HG03457 (cell line): ENCODE measurements around the gene MIPEP.

ENCODE experiments used
- ATAC-seq: cut with Tn5 transposase; IDR thresholded peaks from one replicate; pipeline ENCODE4 v1.9.1; 2021; ENCODE audit warnings: moderate number of reproducible peaks; ENCODE audit not compliant: unreplicated experiment

Gene MIPEP

DNA sequence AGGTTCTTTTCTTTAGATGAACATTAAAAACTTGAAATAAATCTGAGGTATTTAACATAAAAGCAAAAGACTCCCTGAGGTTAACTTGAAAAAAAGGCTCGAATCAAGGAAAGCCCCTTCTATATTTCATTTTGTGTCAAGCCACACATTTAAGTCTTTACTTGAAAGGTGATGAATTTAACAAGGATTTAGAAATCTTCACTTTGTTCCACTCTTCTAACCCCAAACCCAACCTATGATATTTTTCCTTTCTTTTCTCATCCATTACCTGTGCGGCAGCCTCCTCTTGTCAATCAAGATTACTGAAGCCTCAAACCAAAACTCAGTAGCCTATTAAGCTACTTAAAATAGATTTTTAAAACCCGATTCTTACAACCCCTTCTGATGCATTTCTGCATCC is 33.8 kb downstream of the MIPEP start:
- ATAC-seq: no peak

DNA sequence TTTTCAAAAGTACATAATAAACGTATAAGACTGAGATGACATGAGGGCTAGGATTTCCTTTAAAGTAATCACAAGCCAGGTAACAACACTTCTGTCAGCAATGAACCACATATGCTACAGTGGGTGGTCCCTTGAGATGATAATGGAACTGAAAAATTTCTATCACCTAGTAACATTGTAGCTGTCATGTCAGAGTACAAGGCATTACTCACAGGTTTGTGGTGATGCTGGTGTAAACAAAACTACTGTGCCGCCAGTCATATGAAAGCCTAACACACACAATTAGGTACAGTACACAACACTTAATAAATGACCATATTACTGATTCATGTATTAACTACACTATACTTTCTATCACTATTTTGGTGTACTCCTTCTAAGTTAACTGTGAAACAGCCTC is 36.8 kb downstream of the MIPEP start:
- ATAC-seq: no peak

DNA sequence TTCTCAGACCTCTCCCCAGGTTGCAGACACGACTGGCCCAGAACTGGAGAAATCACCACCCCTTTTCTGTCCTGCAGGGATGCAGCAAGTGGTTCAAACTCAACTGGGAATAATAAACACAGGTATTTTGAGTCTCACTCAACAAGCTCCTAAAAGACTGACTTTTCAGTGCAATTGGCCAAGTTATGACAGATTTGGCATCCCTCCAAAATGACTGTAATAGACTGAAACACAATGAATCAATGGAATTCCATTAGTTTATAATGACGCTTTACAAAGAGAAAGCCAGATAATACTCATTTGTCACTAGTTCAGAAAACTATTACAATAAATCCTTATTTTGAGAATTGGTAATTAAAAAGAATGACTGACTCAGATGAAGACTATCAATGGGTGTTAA is 38.1 kb downstream of the MIPEP start:
- no peak for ATAC-seq

DNA sequence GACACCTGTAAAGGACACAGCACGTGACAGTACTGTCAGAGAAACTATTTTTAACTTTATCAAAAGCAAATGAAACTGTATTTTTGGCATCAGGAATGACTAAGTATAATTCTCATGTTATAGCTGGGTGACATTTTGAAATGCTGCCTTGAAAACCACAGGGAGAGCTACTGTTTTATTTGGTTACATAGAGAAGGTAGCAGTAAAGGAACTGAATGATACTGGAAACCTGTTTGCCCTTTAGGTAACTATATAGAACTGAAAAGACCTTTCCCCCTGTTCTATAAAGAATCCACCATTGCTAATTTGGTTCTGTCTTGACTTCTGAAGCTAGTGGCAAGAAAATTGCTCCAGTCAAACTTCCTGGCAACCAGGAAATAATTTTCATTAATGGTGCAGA is 39.1 kb downstream of the MIPEP start:
- no peak for ATAC-seq

DNA sequence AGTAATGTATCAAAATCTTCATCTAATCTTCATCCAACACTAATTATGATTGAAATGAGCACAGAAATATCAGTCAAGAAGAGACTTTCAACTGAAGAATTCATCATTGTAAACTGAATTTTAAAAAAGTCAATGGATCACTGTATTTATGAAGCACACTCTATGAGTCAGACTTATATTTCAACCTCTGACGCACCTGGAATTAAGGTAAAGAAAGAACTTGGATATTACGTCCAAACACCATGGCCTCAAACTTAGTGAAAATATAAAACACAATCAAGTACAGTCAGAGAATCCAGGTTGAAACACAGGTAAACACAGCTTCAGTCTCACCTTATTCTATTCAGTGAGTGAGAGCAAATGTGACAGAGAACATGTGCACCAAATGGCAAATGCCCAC is 39.5 kb downstream of the MIPEP start:
- ATAC-seq: no peak

DNA sequence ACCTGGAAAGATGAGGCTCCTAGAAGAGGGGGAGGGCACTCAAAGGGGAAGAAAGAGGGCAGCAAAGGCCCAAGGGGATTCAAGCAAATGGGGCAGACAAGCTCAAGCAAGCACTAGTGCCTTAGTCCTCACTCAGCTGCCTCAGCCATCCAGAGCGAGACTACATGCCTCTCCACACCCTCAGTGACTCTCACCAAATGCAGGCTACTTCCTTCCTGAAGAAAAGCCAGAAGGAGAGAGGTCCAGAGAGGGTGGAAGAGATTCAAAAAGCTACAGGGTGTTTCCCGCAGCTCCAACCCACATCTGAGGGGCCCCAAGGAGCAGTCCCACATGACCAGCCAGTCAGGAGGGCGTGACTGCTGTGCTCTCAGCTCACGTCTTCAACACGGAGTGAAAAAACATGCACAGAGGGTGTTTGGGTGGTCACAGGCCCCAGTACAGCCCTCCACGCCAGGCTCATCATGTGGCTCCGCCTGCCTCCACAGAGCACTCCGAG is 40.5 kb downstream of the MIPEP start:
- ATAC-seq: no peak

DNA sequence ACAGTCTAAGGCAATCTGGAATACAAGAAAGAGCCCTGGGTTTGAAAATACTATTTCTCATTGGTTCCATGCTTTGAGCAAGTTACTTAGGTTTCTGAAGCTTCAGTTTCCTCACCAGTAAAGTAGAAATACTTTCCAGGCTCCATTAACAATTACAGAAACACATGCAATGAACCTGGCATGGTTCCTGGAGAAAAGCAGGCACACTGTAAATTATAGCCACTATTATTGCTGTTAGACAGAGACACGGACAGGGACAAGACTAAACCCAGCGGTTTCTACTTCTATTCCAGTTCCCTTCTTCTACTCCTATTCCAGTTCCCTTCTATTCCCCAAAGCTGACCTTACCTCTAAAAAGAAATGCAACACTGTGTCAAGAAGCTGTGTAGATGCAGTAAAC is 41.2 kb downstream of the MIPEP start:
- ATAC-seq: no peak

DNA sequence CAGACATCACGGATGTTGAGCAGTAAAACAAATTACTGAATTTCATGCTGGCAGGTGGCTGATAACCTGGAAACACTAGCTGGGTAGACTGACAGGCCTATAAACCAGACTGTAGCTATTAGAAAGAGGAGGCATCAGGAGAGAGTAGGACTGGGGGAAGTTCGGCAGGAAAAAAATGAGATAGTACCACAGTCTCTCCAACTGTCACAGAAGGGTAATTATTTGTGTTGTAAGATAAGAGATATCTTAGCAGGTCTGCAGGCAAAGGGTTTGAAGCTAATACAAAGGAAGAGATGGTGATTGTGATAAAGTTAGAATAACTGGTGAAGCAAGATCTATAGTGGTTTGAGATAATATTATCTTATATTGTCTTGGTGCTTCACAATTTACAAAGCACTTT is 41.7 kb downstream of the MIPEP start:
- ATAC-seq: no peak

DNA sequence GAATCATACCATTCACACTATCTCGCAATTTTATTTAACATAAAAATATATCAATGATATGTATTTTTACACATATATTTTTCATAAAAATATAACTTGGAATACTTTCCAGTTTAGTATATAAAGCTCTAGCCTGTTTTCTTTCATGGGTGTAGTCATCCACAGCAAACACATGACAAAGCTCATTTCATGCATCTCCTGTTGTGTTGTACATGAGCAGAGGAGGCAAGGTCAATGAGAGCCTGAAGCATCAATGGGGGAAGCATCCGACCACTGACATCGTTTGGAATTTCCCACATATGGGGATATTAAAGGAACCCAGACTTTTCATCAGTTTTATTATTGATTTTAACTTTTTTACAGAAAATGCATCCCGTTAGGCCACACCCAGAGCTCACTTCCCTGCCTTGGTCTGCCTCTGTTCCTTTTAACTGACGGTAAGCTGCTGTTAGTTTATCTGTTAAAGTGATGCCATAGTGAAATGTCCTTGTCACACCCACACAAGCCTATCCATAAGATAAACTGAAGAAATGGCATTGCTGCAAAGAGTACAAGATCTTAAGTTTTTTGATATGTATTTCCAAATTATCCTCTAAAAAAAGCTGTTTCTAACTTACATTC is 44.0 kb downstream of the MIPEP start:
- ATAC-seq: no peak

DNA sequence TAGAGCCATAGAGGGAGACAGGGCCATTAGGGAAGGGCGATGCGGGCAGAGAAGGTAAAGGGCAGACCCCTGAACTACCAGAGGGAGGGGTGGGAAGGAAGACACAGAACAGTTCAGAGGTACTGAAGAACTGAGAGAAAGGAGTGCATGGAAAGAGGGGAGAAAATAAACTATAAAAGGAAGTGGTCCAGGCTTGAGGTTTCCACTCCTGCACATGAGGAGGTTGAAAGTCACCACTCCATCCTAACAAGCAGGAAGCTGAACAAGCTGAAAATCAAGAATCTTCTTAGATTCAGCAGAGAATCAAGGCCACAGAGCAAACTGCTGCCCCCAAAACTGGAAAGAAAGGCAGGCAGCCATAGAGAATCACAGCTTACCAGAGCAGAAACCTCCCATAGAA is 45.1 kb downstream of the MIPEP start:
- no peak for ATAC-seq

DNA sequence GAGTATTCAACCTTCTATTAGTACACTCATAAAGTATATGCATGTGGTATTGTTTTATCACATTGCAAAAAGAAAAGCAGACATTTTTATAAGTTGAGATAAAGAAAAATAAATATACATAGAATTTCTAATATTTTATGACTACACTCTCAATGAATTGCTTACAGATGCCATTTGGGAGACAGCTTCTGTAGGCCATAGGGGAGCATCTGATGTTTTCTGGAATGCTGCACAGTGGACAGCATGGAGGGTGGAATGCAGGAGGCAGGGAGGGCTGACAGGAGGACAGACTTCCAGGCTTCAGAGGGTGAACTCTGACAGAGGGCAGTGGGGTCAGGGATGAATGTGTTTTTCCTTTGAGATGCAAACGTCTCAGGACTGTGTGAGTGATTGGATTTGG is 45.8 kb downstream of the MIPEP start:
- ATAC-seq: no peak

DNA sequence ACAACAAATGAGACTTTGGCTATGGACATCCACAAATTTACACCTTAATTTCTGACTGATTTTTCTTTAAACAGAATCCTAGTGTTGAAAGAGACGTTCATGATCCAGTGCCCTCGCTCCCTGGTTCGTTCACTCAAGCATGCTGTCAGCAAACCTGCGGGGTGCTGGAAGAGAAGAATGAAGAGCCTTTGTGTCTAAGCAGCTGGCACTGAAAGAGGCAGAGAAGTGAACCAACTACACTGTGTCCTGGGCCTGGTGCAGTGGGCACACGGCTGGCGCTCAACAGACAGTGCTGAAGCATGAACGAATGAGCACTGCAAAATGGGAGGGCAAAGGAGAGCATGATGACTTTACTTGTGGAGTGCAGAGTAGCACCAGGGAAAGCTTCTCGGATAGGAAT is 46.8 kb downstream of the MIPEP start:
- no peak for ATAC-seq

DNA sequence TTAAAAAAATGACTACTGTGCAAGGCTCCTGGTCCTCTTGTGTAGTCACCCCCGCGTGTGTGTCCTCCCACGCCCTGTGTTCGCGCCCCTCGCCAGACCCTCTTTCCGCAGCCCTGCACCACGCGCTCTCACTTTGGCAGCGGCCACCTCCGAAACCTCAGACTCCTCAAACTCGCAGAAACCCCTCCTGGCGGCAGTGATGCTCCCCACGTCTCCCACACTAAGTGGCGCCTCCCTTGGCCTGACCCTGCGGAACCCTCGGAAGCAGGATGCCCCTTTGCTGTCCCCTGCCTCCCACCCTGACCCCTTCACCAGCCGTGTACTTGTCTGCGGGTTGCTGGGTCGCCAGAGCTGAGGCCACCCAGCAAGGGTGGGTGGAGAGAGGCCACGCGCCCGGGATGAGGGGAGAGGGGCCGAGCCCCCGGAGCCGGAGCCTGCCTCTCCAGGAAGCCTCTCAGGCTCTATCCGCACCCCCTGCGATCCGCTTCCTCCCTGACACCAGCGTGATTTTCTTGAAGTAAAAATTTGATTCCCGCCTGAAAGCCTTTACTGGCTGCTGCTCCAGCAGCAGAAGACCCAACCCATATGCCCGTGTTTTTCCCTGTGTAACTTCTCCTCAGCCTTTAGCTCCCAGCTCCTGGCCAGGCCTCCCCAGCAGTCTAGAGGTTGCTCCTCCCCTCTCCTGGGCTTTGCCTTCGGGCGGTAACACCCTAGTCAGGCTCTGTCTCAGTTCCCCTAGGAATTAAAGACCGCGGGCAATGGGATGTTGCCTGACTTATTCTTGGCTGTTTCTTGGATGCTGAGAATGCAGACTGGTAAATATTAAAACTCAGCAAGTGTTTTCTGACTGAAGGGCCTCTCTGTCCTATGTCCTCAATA is 55.2 kb downstream of the MIPEP start:
- no peak for ATAC-seq

DNA sequence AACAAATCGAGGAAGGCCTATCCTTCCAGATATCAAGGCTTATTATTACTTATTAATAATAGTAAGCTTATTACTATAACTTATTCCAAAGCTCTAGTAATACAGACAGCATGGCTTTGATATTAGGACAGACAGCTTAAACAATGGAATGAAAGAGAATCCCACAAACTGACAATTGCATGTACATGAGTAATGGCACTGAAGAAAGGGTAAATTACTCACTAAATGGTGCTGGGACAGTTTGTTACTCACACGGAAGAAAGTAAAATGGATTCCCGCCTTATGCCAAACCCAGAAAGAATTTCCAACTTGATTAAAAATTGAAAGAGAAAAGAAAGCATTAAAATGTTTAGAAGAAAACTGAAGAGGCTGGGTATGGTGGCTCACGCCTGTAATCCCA is 60.3 kb downstream of the MIPEP start:
- ATAC-seq: no peak

DNA sequence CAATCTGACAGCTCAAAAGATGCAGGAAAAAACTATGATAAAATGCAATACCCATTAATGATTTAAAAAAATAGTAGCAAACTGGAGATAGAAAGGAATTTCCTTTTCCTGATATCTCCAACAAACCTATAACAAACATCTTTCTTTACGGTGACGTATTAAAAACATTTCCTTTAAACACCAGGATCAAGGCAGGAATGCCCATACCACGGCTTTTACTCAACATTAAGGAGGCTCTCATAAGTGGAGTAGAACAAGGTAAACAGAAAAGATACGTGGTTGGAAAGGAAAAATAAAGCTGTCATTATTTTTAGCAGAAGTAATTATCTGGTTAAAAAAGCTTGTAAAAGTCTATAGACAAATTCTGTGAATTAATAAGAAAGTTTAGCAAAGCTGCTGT is 61.1 kb downstream of the MIPEP start:
- no peak for ATAC-seq

DNA sequence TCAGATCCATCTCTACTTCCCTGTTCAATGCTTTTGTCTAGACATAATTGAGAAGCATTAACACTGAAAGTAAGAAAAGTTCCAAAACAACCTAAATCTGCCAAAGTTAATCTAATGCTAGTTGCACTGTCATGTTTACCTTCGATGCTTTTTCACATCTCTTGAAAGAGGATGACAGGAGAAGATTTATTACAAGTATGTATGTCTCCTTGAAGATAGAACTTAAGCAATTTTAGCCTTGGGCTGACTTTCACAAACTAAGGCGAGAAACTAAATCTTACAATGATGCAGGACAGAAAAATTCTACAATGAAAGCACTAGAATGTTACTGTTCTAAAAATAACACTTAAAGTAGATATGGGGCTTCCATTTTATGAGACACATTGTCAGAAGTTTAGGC is 64.0 kb downstream of the MIPEP start:
- ATAC-seq: no peak

DNA sequence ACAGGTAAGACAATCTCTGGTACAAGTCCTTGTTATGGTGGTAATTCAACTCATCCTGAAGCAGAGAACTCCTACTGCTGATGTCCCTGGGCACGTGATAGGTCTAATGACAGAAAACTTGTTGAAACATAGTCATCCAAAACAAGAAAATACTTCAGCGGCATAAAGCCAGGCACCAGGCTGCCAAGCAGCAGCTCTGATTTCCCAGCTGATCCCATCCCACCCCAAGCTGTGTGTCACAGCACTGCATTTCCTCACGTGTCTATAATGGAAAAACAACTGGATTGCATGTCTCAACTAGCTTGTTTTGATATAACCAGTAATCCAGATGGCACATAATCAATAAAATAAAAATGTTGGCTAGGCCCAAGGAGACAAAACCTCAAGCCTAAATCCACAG is 64.8 kb downstream of the MIPEP start:
- no peak for ATAC-seq

DNA sequence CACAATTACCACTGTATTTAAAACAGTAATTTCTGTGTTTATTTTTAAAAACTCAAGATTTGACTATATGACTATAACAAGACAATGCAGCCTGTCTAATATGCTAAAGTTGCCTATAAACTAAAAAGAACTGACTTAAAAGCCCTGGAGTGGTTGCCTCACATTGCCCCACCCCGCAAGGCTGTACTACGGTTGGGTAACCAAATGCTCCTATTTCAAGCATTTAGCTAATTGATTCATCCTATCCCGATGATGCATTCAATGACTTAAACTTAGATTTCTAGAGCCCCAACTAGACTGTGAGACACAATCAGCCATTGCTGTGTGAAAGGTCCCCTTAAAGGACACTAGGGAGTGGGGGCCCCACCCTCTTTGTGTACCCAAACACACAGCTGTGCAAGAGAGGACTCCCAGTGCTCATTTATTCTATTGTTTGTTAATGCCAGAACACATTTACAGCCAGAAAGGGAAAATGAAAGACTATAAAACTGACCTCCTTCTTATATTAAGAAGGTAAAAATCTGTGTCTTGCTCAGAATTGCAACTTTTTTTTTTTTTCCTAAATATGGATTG is 66.9 kb downstream of the MIPEP start:
- no peak for ATAC-seq

DNA sequence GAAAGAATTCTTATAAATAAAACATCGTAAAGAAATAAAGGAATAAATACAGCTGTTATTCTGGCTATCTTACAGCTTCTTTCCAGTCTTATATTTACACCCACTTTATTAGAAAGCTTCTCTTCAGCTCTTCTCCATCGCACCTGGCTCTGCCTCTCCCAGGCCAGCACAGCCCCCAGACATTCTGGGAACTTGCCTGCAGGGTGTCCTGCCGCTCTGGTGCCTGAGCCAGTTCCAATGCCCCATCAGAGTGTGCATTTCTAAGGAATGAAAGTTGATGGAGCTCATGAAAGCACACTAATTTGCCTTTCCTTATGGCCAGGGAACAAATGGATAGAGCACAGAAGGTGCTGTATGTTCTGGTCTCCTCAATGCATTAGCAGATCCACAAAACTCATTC is 68.7 kb downstream of the MIPEP start:
- no peak for ATAC-seq

DNA sequence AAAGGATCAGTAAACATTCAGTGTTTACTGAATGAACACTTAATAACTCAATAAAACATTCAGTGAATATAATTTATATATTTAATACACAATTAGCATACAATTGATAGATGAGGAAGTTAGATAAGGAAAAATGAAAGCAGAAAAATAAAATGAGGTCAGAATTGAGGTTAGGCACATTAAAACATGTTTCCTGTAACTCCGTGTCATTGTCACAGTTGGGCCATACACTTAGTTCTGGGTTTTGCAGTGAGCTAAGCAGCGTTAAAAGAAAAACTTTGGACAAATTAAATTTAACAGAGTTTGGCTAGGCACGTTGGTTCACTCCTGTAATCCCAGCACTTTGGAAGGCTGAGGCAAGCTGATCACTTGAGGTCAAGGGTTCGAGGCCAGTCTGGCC is 71.4 kb downstream of the MIPEP start:
- no peak for ATAC-seq

DNA sequence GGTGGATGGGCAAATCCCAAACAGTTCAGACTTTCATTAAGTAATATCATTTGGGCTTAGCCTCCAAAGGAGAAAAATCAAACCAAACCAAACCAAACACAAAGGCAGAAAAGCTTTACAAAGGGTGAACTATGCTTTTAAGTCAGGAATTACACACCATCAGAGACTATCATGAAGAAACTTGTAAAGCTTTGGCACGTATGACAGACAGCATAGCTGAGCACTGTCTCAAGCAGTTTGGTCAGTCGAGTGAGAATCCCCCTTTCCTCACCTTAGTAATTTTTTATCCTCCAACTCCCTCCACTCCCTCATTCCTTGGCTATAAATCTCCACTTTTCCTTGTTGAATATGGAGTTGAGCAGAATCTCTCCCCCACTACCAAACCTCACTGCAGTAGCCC is 72.1 kb downstream of the MIPEP start:
- no peak for ATAC-seq

DNA sequence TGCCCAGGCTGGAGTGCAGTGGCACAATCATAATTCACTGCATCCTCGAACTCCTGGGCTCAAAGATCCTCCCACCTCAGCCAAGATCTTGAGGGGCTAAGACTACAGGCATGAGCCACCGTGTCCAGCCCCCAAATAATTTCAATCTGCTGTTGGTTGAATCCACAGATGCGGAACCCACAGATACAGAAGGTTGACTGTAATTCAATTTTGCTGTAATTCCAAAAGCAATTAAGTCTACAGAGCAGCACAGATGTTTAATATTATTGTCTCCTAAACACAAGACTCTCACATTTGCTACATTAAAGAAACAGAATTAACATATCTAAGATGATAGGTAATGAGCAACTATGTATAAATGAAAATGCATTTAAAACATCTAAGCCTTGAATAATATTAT is 75.6 kb downstream of the MIPEP start:
- no peak for ATAC-seq
